B cell (primary cell): ENCODE data around the gene EEFSEC. TPM values are rescaled to one million over a fixed set of nuclear protein-coding genes. Genes with fewer than 3 reads are reported as not detected.

Source experiments
- ATAC-seq: fragments of 200-7000 bp; cut with Tn5 transposase; one replicate; pipeline ENCODE4 v1.10.0; 2021; ENCODE audit warnings: low read depth, mild to moderate bottlenecking, moderate number of reproducible peaks, moderate library complexity
- CTCF ChIA-PET: fragments of 350-600 bp; sonication (Branson Sonifier 250); formaldehyde crosslinking; loops from one replicate; lab custom pipeline; 2021; ENCODE audit warnings: antibody characterized with exemption, inconsistent platforms; lab: Charles Lee
- POLR2A ChIA-PET: fragments of 350-600 bp; sonication (Branson Sonifier 250); formaldehyde crosslinking; loops from one replicate; lab custom pipeline; 2021; ENCODE audit warnings: antibody characterized with exemption; lab: Charles Lee
- DNase-seq: peaks from one replicate; pipeline ENCODE4 v3.0.0; 2013
- H2AFZ ChIP-seq: 2 replicates; pipeline ENCODE4 v1.6.1; 2012; ENCODE audit warnings: mild to moderate bottlenecking, low read depth, low read length; ENCODE audit not compliant: insufficient read depth, poor library complexity, severe bottlenecking
- H3K27ac ChIP-seq, 2 donors: 1 replicate in 1 of 2; 2 replicates in 1 of 2; pipeline ENCODE4 v1.5.1; 2012 to 2013; ENCODE audit warnings: low read length in 2 of 2, mild to moderate bottlenecking in 2 of 2, moderate library complexity in 1 of 2
- H3K27me3 ChIP-seq, 4 experiments: fragments of 200-600 bp in 1 of 4; sonication (generic) in 1 of 4; replicated peaks in 1 of 4; 1 replicate in 2 of 4; 2 replicates in 2 of 4; pipeline versions ENCODE4 v1.6.1 to v1.7.0; 2013 to 2016; ENCODE audit warnings: low read length in 3 of 4, mild to moderate bottlenecking in 2 of 4, mixed read lengths in 1 of 4, moderate library complexity in 1 of 4; ENCODE audit not compliant: insufficient read depth in 4 of 4, control insufficient read depth in 3 of 4; ENCODE audit errors: control extremely low read depth in 1 of 4
- H3K36me3 ChIP-seq, 2 experiments: replicated peaks in 1 of 2; 1 replicate in 1 of 2; 2 replicates in 1 of 2; pipeline versions ENCODE4 v1.6.1 to v1.7.1; 2013; ENCODE audit warnings: low read length in 1 of 2; ENCODE audit not compliant: insufficient read depth in 2 of 2, control insufficient read depth in 1 of 2; ENCODE audit errors: control extremely low read depth in 1 of 2, extremely low read depth in 1 of 2
- H3K4me1 ChIP-seq, 2 donors: fragments of 200-600 bp in 1 of 2; sonication (generic) in 1 of 2; 1 replicate in 1 of 2; 2 replicates in 1 of 2; pipeline versions ENCODE4 v1.5.1 to v1.6.1; 2013 to 2017; ENCODE audit warnings: low read length in 2 of 2; ENCODE audit not compliant: control insufficient read depth in 2 of 2, insufficient read depth in 2 of 2
- H3K4me2 ChIP-seq: replicated peaks from 2 replicates; pipeline ENCODE3; 2012; ENCODE audit warnings: mild to moderate bottlenecking, low read depth, low read length; ENCODE audit not compliant: poor library complexity, severe bottlenecking
- H3K4me3 ChIP-seq, 5 experiments: fragments of 200-600 bp in 1 of 5; sonication (generic) in 1 of 5; 1 replicate in 3 of 5; 2 replicates in 2 of 5; pipeline versions ENCODE4 v1.5.1 to v1.7.0; 2011 to 2016; ENCODE audit warnings: low read length in 4 of 5, mild to moderate bottlenecking in 4 of 5, low read depth in 2 of 5, control low read depth in 1 of 5, moderate library complexity in 1 of 5; ENCODE audit not compliant: insufficient read depth in 1 of 5; ENCODE audit errors: control extremely low read depth in 1 of 5, extremely low read depth in 1 of 5
- H3K79me2 ChIP-seq: fragments of 200-600 bp; sonication (generic); one replicate; pipeline ENCODE4 v1.6.0; 2016; ENCODE audit warnings: low read length; ENCODE audit not compliant: control insufficient read depth, insufficient read depth
- H3K9ac ChIP-seq: fragments of 200-600 bp; sonication (generic); 2 replicates; pipeline ENCODE4 v1.6.1; 2017; ENCODE audit warnings: mild to moderate bottlenecking, low read length, moderate library complexity
- H3K9me3 ChIP-seq, 3 donors: one replicate each; pipeline versions ENCODE4 v1.6.1 to v1.7.1; 2013; ENCODE audit warnings: low read length in 2 of 3; ENCODE audit not compliant: control insufficient read depth in 2 of 3, insufficient read depth in 1 of 3; ENCODE audit errors: control extremely low read depth in 1 of 3
- H4K20me1 ChIP-seq: 2 replicates; pipeline ENCODE4 v1.6.0; 2012; ENCODE audit warnings: mild to moderate bottlenecking, low read length; ENCODE audit not compliant: insufficient read depth, control insufficient read depth, poor library complexity, severe bottlenecking
- H3K27ac Mint-ChIP-seq: one replicate; pipeline ENCODE4 v1.8.0; 2021; ENCODE audit warnings: mixed read lengths
- H3K27me3 Mint-ChIP-seq: one replicate; pipeline ENCODE4 v1.8.0; 2021; ENCODE audit warnings: mixed read lengths
- H3K4me1 Mint-ChIP-seq: one replicate; pipeline ENCODE4 v1.8.0; 2021; ENCODE audit warnings: mixed read lengths
- H3K4me3 Mint-ChIP-seq: one replicate; pipeline ENCODE4 v1.8.0; 2021; ENCODE audit warnings: mixed read lengths
- H3K9me3 Mint-ChIP-seq: one replicate; pipeline ENCODE4 v1.8.0; 2022; ENCODE audit warnings: mixed read lengths; ENCODE audit not compliant: insufficient read depth
- CTCF ChIP-seq: fragments of 200-600 bp; IDR thresholded peaks from one replicate; pipeline ENCODE4 v1.8.0; 2022; ENCODE audit warnings: antibody characterized with exemption, mild to moderate bottlenecking
- EZH2 ChIP-seq: IDR thresholded peaks from 2 replicates; pipeline ENCODE4 v1.6.1; 2012; ENCODE audit warnings: borderline replicate concordance, low read depth, mild to moderate bottlenecking, moderate library complexity, low read length; ENCODE audit not compliant: insufficient read depth, poor library complexity, severe bottlenecking
- WGBS: methylation state at CpG from one replicate; pipeline ENCODE4 v1.1.5; 2013; ENCODE audit warnings: missing lambda C conversion rate; ENCODE audit not compliant: insufficient coverage; 5-methylcytosine and 5-hydroxymethylcytosine counted together
- intact Hi-C: fragments of 100-400 bp; cut with micrococcal nuclease; formaldehyde crosslinking; loops from one replicate; pipeline ENCODE4 v1.10.0; 2022
- polyA plus RNA-seq: library from polyadenylated mRNA; depleted of rRNA; stranded (reverse); fragments of >200 nt; gene quantifications from 2 replicates; pipeline ENCODE4 v1.2.3, GENCODE V29; 2012
- total RNA-seq, 2 donors: library from RNA; stranded (reverse); fragments of 120-200 nt in 1 of 2; gene quantifications; 1 replicate in 1 of 2; 2 replicates in 1 of 2; pipeline versions ENCODE4 v1.2.3 to v1.2.4, GENCODE V29; 2013 to 2022

The EEFSEC gene
- total and polyA plus RNA-seq, 2 donors (not counting 1 experiment from before 2014, with no cell fraction given), result 17.9 to 18.4 TPM

GRCh38 chr3:128218548-128219257 is 65.4 kb downstream of the EEFSEC start:
- DNase-seq (no peak), ATAC-seq (no peak)
- intact Hi-C loops, result no loop called here
- Histone ChIP-seq H3K79me2 (peaks cover 12% of the 10 kb centered on the region), H4K20me1 (no peaks in the 10 kb centered on the region), H3K4me1 (no peaks in the 10 kb centered on the region), H3K27ac (no peak overlapping the region), H3K36me3 (peaks cover 3 to 9% of the 10 kb centered on the region in 2 experiments), H3K9me3 (peaks cover 6 to 33% (median 18%) of the 10 kb centered on the region in 3 donors), H3K27me3 (no peaks in the 10 kb centered on the region), H3K9ac (no peak overlapping the region), H2AFZ (no peak overlapping the region), H3K4me2 (no peak overlapping the region), H3K4me3 (no peak overlapping the region)
- peaks cover 6% of the 10 kb centered on the region for H3K4me1 Mint-ChIP-seq
- H3K27ac Mint-ChIP-seq, result no peak overlapping the region
- H3K27me3 Mint-ChIP-seq, result no peaks in the 10 kb centered on the region
- H3K4me3 Mint-ChIP-seq, result no peak overlapping the region
- POLR2A ChIA-PET, result no interaction called here
- peaks cover 2% of the 10 kb centered on the region for H3K9me3 Mint-ChIP-seq
- over 99% methylated on average over 12 of the region's 13 CpGs for WGBS
- CTCF ChIA-PET, result no interaction called here
- no peak for TF ChIP-seq EZH2
- TF ChIP-seq CTCF, result no peak

- TF ChIP-seq EZH2, result no peak
- TF ChIP-seq CTCF, result no peak
- H3K27me3 ChIP-seq, result no peaks in the 10 kb centered on the region
Observed at GRCh38 chr3:128221328-128221727, 68.0 kb downstream of the EEFSEC start.

More at GRCh38 chr3:128221328-128221727, 68.0 kb downstream of the EEFSEC start:
- Histone ChIP-seq H3K36me3 (peaks cover 3 to 9% of the 10 kb centered on the region in 2 experiments), H3K4me2 (no peak overlapping the region), H3K9ac (no peak overlapping the region), H3K27ac (no peak overlapping the region), H3K79me2 (peaks cover 12% of the 10 kb centered on the region), H3K4me3 (no peak overlapping the region), H4K20me1 (no peaks in the 10 kb centered on the region), H3K9me3 (peaks cover 6 to 33% (median 18%) of the 10 kb centered on the region in 3 donors), H3K4me1 (no peaks in the 10 kb centered on the region), H2AFZ (no peak overlapping the region)
- Mint-ChIP-seq H3K27ac (no peak overlapping the region), H3K9me3 (peaks cover 2% of the 10 kb centered on the region), H3K27me3 (no peaks in the 10 kb centered on the region), H3K4me1 (peaks cover 4% of the 10 kb centered on the region), H3K4me3 (no peak overlapping the region)
- ChIA-PET POLR2A (no interaction called here), CTCF (no interaction called here)
- no peak for ATAC-seq
- 100% methylated on average over 2 of the region's 3 CpGs for WGBS
- intact Hi-C loops, result no loop called here
- no peak for DNase-seq
